GM19035 (cell line): ENCODE measurements around the gene HSD11B2.

Experiments used
- ATAC-seq: cut with Tn5 transposase; IDR thresholded peaks from one replicate; pipeline ENCODE4 v1.9.1; 2021; ENCODE audit not compliant: unreplicated experiment

HSD11B2 gene

GRCh38 chr16:67396159-67397035, 34.5 kb upstream of the HSD11B2 start:
- no peak for ATAC-seq

- no peak for ATAC-seq
Observed at GRCh38 chr16:67397036-67397801, 33.7 kb upstream of the HSD11B2 start.

GRCh38 chr16:67397812-67398545, 32.9 kb upstream of the HSD11B2 start:
- no peak for ATAC-seq

- no peak for ATAC-seq
Observed at GRCh38 chr16:67398546-67399217, 32.2 kb upstream of the HSD11B2 start.

GRCh38 chr16:67399218-67399733, 31.6 kb upstream of the HSD11B2 start:
- ATAC-seq = no peak

- no peak for ATAC-seq
Observed at GRCh38 chr16:67399749-67400704, 30.9 kb upstream of the HSD11B2 start.

GRCh38 chr16:67400901-67401300, 30.0 kb upstream of the HSD11B2 start:
- no peak for ATAC-seq

GRCh38 chr16:67403976-67404555, 26.9 kb upstream of the HSD11B2 start:
- no peak for ATAC-seq

GRCh38 chr16:67404740-67405226, 26.1 kb upstream of the HSD11B2 start:
- ATAC-seq = no peak

GRCh38 chr16:67405336-67405735, 25.6 kb upstream of the HSD11B2 start:
- ATAC-seq = no peak

GRCh38 chr16:67406111-67406971, 24.6 kb upstream of the HSD11B2 start:
- ATAC-seq = no peak

GRCh38 chr16:67407176-67407787, 23.6 kb upstream of the HSD11B2 start:
- ATAC-seq = no peak

- ATAC-seq = no peak
Observed at GRCh38 chr16:67407788-67408452, 23.0 kb upstream of the HSD11B2 start.

- ATAC-seq = no peak
Observed at GRCh38 chr16:67409631-67410030, 21.3 kb upstream of the HSD11B2 start.

GRCh38 chr16:67411339-67411738, 19.6 kb upstream of the HSD11B2 start:
- ATAC-seq = no peak

GRCh38 chr16:67412294-67412693, 18.6 kb upstream of the HSD11B2 start:
- no peak for ATAC-seq
